GM19468 (cell line): ENCODE data around the gene DNMT3A.

Experiments used
- ATAC-seq: cut with Tn5 transposase; IDR thresholded peaks from one replicate; pipeline ENCODE4 v1.9.1; 2021; ENCODE audit warnings: mild to moderate bottlenecking, moderate library complexity, moderate number of reproducible peaks; ENCODE audit not compliant: unreplicated experiment; ENCODE audit errors: extremely low read depth

DNMT3A gene

GRCh38 chr2:25184254-25184653 is 157.5 kb downstream of the DNMT3A start:
- no peak for ATAC-seq

GRCh38 chr2:25178976-25179375 is 162.7 kb downstream of the DNMT3A start:
- ATAC-seq: no peak
